Measurements from ENCODE around the gene TMEM259.

- TF ChIP-seq CTCF (IDR thresholded peaks at IDR 0.05; ENCODE audit: insufficient read depth, low read length, poor library complexity, severe bottlenecking): no peak
- TF ChIP-seq EZH2phosphoT487 (conservative IDR thresholded peaks at IDR 0.05; ENCODE audit: low read length): no peak
Observed at GRCh38 chr19:988510-988909, 32.4 kb downstream of the TMEM259 start.
